Measurements from ENCODE around the gene SOX9.

The SOX9 gene

DNA sequence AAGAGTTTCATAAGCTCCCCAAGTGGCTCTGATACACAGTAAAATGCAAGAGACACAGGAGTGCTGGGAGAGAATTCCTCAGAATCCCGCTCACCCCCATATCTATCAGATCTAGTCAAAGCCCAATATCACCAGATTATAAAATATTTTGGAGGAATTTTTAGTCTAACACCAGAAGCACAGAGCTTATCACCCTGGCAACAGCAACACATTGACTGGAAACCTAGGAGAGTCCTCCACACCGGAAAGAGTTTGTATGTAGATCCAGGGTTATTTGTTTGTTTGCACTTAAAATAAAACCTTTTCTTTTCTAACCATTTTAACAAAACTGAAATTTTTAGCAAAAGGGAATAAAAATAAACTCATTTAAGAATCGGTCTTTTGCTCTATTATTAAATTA lies 7.2 kb downstream of the SOX9 start:
- TF ChIP-seq POU6F1 (CRISPR knock-in tag; IDR thresholded peaks at IDR 0.05; ENCODE audit: borderline replicate concordance, low read depth), result no peak
- TF ChIP-seq, protein P1, sequence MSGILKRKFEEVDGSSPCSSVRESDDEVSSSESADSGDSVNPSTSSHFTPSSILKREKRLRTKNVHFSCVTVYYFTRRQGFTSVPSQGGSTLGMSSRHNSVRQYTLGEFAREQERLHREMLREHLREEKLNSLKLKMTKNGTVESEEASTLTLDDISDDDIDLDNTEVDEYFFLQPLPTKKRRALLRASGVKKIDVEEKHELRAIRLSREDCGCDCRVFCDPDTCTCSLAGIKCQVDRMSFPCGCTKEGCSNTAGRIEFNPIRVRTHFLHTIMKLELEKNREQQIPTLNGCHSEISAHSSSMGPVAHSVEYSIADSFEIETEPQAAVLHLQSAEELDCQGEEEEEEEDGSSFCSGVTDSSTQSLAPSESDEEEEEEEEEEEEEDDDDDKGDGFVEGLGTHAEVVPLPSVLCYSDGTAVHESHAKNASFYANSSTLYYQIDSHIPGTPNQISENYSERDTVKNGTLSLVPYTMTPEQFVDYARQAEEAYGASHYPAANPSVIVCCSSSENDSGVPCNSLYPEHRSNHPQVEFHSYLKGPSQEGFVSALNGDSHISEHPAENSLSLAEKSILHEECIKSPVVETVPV (CRISPR knock-in tag; IDR thresholded peaks at IDR 0.05), result no peak
- TF ChIP-seq, protein P2, sequence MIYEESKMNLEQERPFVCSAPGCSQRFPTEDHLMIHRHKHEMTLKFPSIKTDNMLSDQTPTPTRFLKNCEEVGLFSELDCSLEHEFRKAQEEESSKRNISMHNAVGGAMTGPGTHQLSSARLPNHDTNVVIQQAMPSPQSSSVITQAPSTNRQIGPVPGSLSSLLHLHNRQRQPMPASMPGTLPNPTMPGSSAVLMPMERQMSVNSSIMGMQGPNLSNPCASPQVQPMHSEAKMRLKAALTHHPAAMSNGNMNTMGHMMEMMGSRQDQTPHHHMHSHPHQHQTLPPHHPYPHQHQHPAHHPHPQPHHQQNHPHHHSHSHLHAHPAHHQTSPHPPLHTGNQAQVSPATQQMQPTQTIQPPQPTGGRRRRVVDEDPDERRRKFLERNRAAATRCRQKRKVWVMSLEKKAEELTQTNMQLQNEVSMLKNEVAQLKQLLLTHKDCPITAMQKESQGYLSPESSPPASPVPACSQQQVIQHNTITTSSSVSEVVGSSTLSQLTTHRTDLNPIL (CRISPR knock-in tag; IDR thresholded peaks at IDR 0.05; ENCODE audit: low read depth), result no peak
- TF ChIP-seq ZNF70 (CRISPR knock-in tag; IDR thresholded peaks at IDR 0.05), result no peak
- TF ChIP-seq SNAI2 (CRISPR knock-in tag; IDR thresholded peaks at IDR 0.05), result no peak
- TF ChIP-seq BACH2 (CRISPR knock-in tag; IDR thresholded peaks at IDR 0.05; ENCODE audit: borderline replicate concordance), result no peak
- TF ChIP-seq ZNF565 (CRISPR knock-in tag; conservative IDR thresholded peaks at IDR 0.05; ENCODE audit: low read depth), result no peak
- no peak for TF ChIP-seq ZC3H10 (CRISPR knock-in tag; IDR thresholded peaks at IDR 0.05)
- TF ChIP-seq TOX (CRISPR knock-in tag; IDR thresholded peaks at IDR 0.05; ENCODE audit: borderline replicate concordance), result no peak
- TF ChIP-seq ZFP3 (CRISPR knock-in tag; IDR thresholded peaks at IDR 0.05), result no peak
- no peak for TF ChIP-seq ISL1 (CRISPR knock-in tag; IDR thresholded peaks at IDR 0.05)
- TF ChIP-seq ARNTL (CRISPR knock-in tag; IDR thresholded peaks at IDR 0.05; ENCODE audit: borderline replicate concordance, low read depth), result no peak
- TF ChIP-seq GLIS3 (CRISPR knock-in tag; IDR thresholded peaks at IDR 0.05), result no peak
- TF ChIP-seq PATZ1 (CRISPR knock-in tag; IDR thresholded peaks at IDR 0.05; ENCODE audit: borderline replicate concordance), result no peak
- TF ChIP-seq RARB (CRISPR knock-in tag; IDR thresholded peaks at IDR 0.05), result no peak
- TF ChIP-seq TCF4 (CRISPR knock-in tag; IDR thresholded peaks at IDR 0.05; ENCODE audit: borderline replicate concordance), result no peak
- no peak for TF ChIP-seq PPARA (CRISPR knock-in tag; IDR thresholded peaks at IDR 0.05; ENCODE audit: borderline replicate concordance)
- TF ChIP-seq OSR1 (CRISPR knock-in tag; IDR thresholded peaks at IDR 0.05), result no peak
- no peak for TF ChIP-seq ZNF8 (CRISPR knock-in tag; IDR thresholded peaks at IDR 0.05)
- TF ChIP-seq ESRRG (CRISPR knock-in tag; IDR thresholded peaks at IDR 0.05), result no peak
- ATAC-seq, result no peak

DNA sequence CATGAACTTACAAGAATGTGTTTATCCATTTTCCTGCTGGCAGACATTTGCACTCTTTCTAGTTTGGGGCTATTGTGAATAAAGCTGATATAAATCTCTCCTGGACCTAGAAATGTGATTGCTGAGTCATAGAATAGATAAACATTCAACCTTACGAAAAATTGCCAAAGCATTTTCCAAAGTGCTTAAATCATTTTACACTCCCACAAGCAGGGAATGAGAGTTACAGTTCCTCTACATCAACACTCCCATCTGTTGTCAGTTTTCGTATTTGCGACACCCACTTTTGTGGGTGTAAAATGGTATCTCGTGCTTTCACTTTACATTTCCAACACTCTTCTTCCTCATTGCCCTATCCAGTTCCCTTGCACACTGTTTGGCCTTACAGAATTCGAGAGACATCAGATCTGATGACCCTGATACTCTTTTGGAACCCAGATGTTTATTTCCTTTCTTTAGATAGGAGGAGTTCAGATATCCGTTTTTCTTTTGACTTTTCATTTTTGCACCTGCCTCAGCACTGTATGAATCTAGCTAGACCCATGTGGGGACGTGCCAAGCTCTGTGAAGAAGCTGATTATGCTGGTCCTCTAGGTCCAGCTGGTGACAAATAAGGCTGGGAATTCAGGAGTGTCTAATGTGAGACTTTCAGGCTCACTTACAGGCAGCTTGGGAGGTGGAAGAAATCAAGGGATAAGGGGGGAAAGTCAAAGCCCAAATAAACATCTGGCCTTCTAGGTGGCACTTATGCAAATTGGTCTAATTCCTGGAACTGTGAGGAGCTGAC lies 14.0 kb downstream of the SOX9 start:
- ATAC-seq, result peak; percentile 68
- no peak for TF ChIP-seq SNAI2 (CRISPR knock-in tag; IDR thresholded peaks at IDR 0.05)
- TF ChIP-seq, protein P1 (CRISPR knock-in tag; IDR thresholded peaks at IDR 0.05), result no peak
- TF ChIP-seq PATZ1 (CRISPR knock-in tag; IDR thresholded peaks at IDR 0.05; ENCODE audit: borderline replicate concordance), result no peak
- TF ChIP-seq GLIS3 (CRISPR knock-in tag; IDR thresholded peaks at IDR 0.05), result no peak
- no peak for TF ChIP-seq OSR1 (CRISPR knock-in tag; IDR thresholded peaks at IDR 0.05)
- TF ChIP-seq ESRRG (CRISPR knock-in tag; IDR thresholded peaks at IDR 0.05), result no peak
- TF ChIP-seq TCF4 (CRISPR knock-in tag; IDR thresholded peaks at IDR 0.05; ENCODE audit: borderline replicate concordance), result no peak
- no peak for TF ChIP-seq POU6F1 (CRISPR knock-in tag; IDR thresholded peaks at IDR 0.05; ENCODE audit: borderline replicate concordance, low read depth)
- TF ChIP-seq, protein P2 (CRISPR knock-in tag; IDR thresholded peaks at IDR 0.05; ENCODE audit: low read depth), result no peak
- TF ChIP-seq ZNF565 (CRISPR knock-in tag; conservative IDR thresholded peaks at IDR 0.05; ENCODE audit: low read depth), result no peak
- no peak for TF ChIP-seq ZFP30 (CRISPR knock-in tag; IDR thresholded peaks at IDR 0.05)
- no peak for TF ChIP-seq ARNTL (CRISPR knock-in tag; IDR thresholded peaks at IDR 0.05; ENCODE audit: borderline replicate concordance, low read depth)
- TF ChIP-seq RARB (CRISPR knock-in tag; IDR thresholded peaks at IDR 0.05), result 0 out of 2 replicates have a peak, but pooled peaks have one; percentile 29
- TF ChIP-seq CSDC2 (CRISPR knock-in tag; IDR thresholded peaks at IDR 0.05), result no peak
- TF ChIP-seq ZNF8 (CRISPR knock-in tag; IDR thresholded peaks at IDR 0.05), result peak; percentile 37; the same call in 1 of the 2 replicates
- peak; percentile 44; the same call in 1 of the 2 replicates for TF ChIP-seq ZC3H10 (CRISPR knock-in tag; IDR thresholded peaks at IDR 0.05)
- peak; percentile 80 for TF ChIP-seq ISL1 (CRISPR knock-in tag; IDR thresholded peaks at IDR 0.05)
- no peak for TF ChIP-seq BACH2 (CRISPR knock-in tag; IDR thresholded peaks at IDR 0.05; ENCODE audit: borderline replicate concordance)
- TF ChIP-seq ZFP3 (CRISPR knock-in tag; IDR thresholded peaks at IDR 0.05), result no peak

Data from SK-N-SH treated with all-trans-retinoic acid at 6 μM for 48 hours (cell line).